HG03469 (cell line): Measurements from ENCODE around the gene HCN3.
"Not testable (repeated sequence)": the region's sequence is repeated elsewhere in the genome, so short reads cannot be mapped to it uniquely, and the experiment has no call there.

ENCODE experiments used
- ATAC-seq: cut with Tn5 transposase; IDR thresholded peaks from one replicate; pipeline ENCODE4 v1.9.1; 2021; ENCODE audit warnings: mild to moderate bottlenecking, moderate library complexity, moderate number of reproducible peaks; ENCODE audit not compliant: unreplicated experiment

Gene HCN3

DNA sequence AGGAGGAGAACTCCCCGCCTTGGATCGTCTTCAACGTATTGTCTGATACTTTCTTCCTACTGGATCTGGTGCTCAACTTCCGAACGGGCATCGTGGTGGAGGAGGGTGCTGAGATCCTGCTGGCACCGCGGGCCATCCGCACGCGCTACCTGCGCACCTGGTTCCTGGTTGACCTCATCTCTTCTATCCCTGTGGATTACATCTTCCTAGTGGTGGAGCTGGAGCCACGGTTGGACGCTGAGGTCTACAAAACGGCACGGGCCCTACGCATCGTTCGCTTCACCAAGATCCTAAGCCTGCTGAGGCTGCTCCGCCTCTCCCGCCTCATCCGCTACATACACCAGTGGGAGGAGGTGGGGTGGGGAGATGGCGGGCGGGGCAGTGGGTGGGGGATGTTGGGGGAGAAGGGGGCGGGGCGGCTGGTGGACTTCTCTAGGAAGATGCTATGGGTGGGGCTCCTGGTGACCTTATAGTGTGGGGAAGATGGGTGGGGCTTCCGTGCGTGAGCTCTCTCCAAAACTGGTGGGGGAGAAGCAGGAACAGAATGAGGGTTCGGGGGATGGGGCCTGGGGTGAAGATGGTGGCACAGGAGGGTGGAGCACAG lies 5.3 kb downstream of the HCN3 start:
- no peak for ATAC-seq

DNA sequence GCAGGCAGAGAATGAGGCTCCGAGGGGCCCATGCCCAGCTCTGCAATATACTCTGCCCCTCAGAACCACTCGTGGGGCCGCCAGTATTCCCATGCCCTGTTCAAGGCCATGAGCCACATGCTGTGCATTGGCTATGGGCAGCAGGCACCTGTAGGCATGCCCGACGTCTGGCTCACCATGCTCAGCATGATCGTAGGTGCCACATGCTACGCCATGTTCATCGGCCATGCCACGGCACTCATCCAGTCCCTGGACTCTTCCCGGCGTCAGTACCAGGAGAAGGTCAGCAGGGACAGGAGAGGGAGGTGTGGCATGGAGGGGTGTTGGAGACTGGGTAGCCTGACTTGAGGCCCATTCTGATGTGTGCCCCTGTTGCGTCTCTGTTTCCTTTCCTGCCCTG lies 7.2 kb downstream of the HCN3 start:
- no peak for ATAC-seq

DNA sequence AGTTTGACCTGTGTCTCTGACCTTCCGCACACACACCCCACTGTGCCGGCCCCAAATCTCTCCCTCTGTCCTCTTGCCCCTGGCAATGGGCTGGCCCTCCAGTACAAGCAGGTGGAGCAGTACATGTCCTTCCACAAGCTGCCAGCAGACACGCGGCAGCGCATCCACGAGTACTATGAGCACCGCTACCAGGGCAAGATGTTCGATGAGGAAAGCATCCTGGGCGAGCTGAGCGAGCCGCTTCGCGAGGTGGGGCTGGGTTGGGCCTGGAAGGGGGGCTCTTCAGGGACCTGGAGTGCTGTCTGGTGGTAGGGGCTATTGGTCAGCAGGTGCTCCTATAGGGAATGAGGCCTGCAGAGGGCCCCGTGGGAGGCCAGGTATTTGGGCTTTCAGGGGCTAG lies 7.8 kb downstream of the HCN3 start:
- no peak for ATAC-seq

DNA sequence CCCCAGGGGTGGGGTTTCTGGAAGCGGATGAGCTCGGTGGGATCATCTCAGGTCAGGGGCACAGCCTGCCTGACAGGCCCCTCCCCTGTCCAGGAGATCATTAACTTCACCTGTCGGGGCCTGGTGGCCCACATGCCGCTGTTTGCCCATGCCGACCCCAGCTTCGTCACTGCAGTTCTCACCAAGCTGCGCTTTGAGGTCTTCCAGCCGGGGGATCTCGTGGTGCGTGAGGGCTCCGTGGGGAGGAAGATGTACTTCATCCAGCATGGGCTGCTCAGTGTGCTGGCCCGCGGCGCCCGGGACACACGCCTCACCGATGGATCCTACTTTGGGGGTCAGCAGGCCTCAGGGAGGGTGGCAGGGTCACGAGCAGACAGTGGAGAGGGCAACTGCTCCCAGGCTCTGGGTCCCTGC lies 8.4 kb downstream of the HCN3 start:
- ATAC-seq, result no peak

GRCh38 chr1:155286544-155286943 lies 9.3 kb downstream of the HCN3 start:
- no peak for ATAC-seq

- no peak for ATAC-seq
These were observed 10.8 kb downstream of the HCN3 start for GRCh38 chr1:155287987-155288543.

- ATAC-seq, result not testable (repeated sequence)
These were observed 13.7 kb downstream of the HCN3 start for GRCh38 chr1:155291006-155291405.

- no peak for ATAC-seq
These were observed 16.0 kb downstream of the HCN3 start for GRCh38 chr1:155293086-155293749.

DNA sequence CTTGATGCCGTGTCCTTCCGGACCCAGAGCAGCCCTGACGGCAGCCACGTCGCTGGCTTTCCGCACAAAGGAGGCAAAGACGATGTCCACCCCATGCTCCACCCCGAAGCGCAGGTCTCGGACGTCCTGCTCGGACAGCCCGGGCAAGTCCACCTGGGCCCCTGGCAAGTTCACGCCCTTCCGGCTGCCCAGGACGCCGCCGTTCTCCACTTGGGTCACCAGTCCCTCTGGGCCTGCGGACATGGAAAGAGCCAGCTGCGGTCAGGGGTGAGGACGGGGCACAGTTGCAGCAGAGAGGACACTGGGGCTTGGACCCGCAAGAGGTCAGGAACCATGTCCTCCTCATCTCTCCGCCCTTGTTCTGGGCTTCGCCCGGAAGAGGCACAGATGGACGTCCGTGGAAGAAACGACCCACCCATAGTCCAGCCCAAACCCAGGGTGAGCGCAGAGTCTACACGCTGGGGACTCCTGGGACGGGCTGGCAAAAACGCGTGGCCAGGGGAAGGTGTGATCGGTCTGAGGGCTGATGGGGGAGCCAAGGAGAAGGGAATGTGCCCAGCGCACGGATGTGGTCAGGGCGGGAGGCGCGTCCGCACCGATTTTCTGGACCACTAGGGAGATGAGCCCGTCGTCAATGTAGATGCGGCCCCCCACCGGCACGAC lies 17.4 kb downstream of the HCN3 start:
- no peak for ATAC-seq

- no peak for ATAC-seq
These were observed 18.1 kb downstream of the HCN3 start for GRCh38 chr1:155295183-155295941.

DNA sequence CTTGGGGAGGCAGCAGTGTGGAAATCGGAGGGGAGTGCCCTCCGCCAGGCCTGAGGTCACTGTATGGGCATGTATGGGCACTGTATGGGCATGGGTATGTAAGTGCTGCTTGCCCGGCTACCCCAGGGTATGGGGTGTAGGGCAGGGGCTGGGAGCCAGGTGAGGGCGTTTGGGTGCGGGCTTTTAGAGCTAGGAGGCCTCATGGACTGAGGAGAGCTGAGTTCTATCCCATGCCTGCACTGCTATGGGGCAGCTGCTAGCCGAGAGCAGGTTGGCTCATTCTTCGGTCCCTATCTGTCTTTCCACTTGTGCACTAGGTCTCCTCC lies 18.6 kb downstream of the HCN3 start:
- ATAC-seq, result no peak

DNA sequence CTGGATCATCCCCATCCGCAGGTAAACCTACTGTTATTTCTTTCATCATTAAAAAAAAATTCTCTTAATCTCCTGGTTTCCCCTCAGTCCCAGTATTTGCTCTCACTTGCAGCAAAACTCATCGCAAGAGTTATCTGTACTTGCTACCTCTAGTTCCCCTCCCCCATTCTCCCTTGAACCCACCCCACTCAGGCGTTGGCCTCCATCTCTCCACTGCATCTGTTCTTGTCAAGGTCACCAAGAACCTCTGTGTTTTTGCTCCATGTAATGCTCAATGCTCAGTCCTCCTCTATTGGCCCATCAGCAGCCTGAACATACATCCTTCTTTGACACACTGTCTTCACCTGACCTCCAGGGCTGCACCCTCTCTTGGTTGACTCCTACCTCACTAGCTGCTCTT lies 19.4 kb downstream of the HCN3 start:
- no peak for ATAC-seq

GRCh38 chr1:155297384-155297783 lies 20.1 kb downstream of the HCN3 start:
- ATAC-seq, result no peak

DNA sequence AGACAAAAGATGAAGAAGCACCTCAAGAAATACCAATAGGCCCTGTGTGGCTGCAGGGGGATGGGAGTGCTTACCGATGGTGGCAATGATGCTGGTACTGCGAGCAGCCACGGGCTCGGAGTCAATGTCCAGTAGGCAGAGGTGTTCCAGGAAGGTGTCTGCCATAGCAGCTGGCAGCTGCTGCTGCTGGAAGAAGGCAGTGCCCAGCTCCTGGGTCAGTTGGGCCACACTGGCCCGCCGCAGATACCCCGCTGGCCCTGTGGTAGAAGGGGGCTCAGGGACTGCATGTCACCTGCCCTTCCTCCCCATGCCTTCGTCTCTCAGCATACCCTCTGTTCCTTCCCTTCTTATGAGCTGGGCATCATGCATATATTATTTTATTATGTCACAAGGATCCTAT lies 22.8 kb downstream of the HCN3 start:
- ATAC-seq, result no peak

GRCh38 chr1:155300553-155301329 lies 23.5 kb downstream of the HCN3 start:
- ATAC-seq, result no peak

DNA sequence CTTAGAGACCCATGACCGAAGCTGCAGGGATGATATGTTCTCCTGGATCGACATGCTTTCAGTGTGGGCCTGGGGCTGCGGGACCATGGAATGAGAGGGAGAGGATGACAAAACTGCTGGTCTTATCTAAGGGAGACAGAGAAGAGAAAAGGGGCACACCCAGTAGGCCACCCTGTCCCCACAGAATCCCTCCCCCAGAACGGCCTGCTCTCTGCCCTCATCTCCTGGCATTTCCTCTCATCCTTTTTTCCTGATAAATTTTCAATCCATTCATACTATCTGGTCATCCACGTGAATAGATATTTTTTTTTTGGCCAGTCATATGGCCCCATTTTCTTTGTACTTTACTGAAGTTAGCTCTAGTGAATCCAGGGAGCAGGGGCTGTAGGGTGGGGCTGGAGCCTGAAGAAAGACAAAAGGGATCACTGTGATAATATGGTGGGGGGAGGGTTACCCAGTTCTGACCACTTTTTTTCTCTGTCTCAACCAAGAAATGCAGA lies 24.1 kb downstream of the HCN3 start, which contains the start of gene PKLR:
PKLR (minus strand) TSS at position 97 of the 500 bp plus-strand sequence; CDS start at position 54, 43 bp downstream.
- no peak for ATAC-seq

GRCh38 chr1:155304558-155305063 lies 27.3 kb downstream of the HCN3 start:
- ATAC-seq, result no peak

GRCh38 chr1:155305881-155306391 lies 28.7 kb downstream of the HCN3 start:
- ATAC-seq, result no peak

GRCh38 chr1:155307247-155307740 lies 30.0 kb downstream of the HCN3 start:
- no peak for ATAC-seq
